Spleen (tissue), 11 donors: Measurements from ENCODE around the gene PAPPA. TPM values are rescaled to one million over a fixed set of nuclear protein-coding genes. Genes with fewer than 3 reads are reported as not detected.

ENCODE experiments used
- DNase-seq: peaks from one replicate; pipeline ENCODE4 v3.0.0-alpha.2; 2020
- H3K27ac ChIP-seq, 8 donors: fragments of 200-600 bp; sonication (generic) in 7 of 8; 1 replicate in 4 of 8; 2 replicates in 4 of 8; pipeline versions ENCODE4 v1.5.0 to v1.8.0; 2016 to 2021; ENCODE audit warnings: inconsistent platforms in 4 of 8, mild to moderate bottlenecking in 4 of 8, moderate library complexity in 1 of 8
- H3K27me3 ChIP-seq, 7 donors: fragments of 200-600 bp; sonication (generic) in 6 of 7; replicated peaks in 1 of 7; 1 replicate in 4 of 7; 2 replicates in 3 of 7; pipeline versions ENCODE4 v1.5.0 to v1.8.0; 2016 to 2021; ENCODE audit warnings: inconsistent platforms in 3 of 7, mild to moderate bottlenecking in 1 of 7
- H3K36me3 ChIP-seq, 6 donors: fragments of 200-600 bp; sonication (generic) in 5 of 6; 1 replicate in 4 of 6; 2 replicates in 2 of 6; pipeline versions ENCODE4 v1.5.0 to v1.8.0; 2016 to 2021; ENCODE audit warnings: inconsistent platforms in 2 of 6
- H3K4me1 ChIP-seq, 6 donors: fragments of 200-600 bp; sonication (generic) in 5 of 6; 1 replicate in 3 of 6; 2 replicates in 3 of 6; pipeline versions ENCODE4 v1.5.0 to v1.8.0; 2016 to 2021; ENCODE audit warnings: inconsistent platforms in 3 of 6
- H3K4me3 ChIP-seq, 8 donors: fragments of 200-600 bp; sonication (generic) in 7 of 8; 1 replicate in 4 of 8; 2 replicates in 4 of 8; pipeline versions ENCODE4 v1.5.0 to v1.8.0; 2016 to 2021; ENCODE audit warnings: inconsistent platforms in 4 of 8, mild to moderate bottlenecking in 4 of 8, moderate library complexity in 2 of 8
- H3K9me3 ChIP-seq, 8 donors: fragments of 200-600 bp; sonication (generic) in 7 of 8; 1 replicate in 4 of 8; 2 replicates in 4 of 8; pipeline versions ENCODE4 v1.5.0 to v1.8.0; 2016 to 2021; ENCODE audit warnings: inconsistent platforms in 4 of 8
- CTCF ChIP-seq, 11 experiments: fragments of 200-600 bp in 7 of 11; fragments of 450-650 bp in 4 of 11; sonication (generic) in 4 of 11; IDR thresholded peaks in 8 of 11; conservative IDR thresholded peaks in 3 of 11; 1 replicate in 7 of 11; 2 replicates in 4 of 11; pipeline versions ENCODE4 v1.4.0 to v1.8.0; 2016 to 2021; ENCODE audit warnings: antibody characterized with exemption in 11 of 11, inconsistent platforms in 4 of 11, mild to moderate bottlenecking in 1 of 11
- POLR2A ChIP-seq, 3 donors: fragments of 450-650 bp; IDR thresholded peaks; one replicate each; pipeline ENCODE4 v1.5.1; 2017; ENCODE audit warnings: antibody characterized with exemption in 3 of 3, mild to moderate bottlenecking in 1 of 3
- POLR2AphosphoS5 ChIP-seq, 3 donors: sonication (generic); formaldehyde crosslinking; IDR thresholded peaks; one replicate each; pipeline ENCODE4 v1.5.1; 2017; ENCODE audit warnings: antibody characterized with exemption in 3 of 3
- WGBS, 5 donors: extraction: QIAGEN DNeasy Blood & Tissue Kit in 3 of 5; methylation state at CpG; one replicate each; pipeline versions ENCODE4 v1.1.5 to v1.1.7; 2013 to 2018; 5-methylcytosine and 5-hydroxymethylcytosine counted together
- intact Hi-C: fragments of 100-400 bp; cut with DNase I; formaldehyde crosslinking; loops from one replicate; pipeline ENCODE4 v1.15.0; 2023; ENCODE audit warnings: low total_unique reads
- polyA plus RNA-seq, 3 donors: library from polyadenylated mRNA; stranded (reverse); fragments of 200-250 nt; gene quantifications; one replicate each; pipeline ENCODE4 v1.2.1, GENCODE V29; 2013
- total RNA-seq, 7 donors: library from RNA; depleted of rRNA in 3 of 7; stranded (reverse); fragments of >200 nt in 3 of 7; fragmentation: NEBNext Ultra II Directional in 4 of 7; extraction: Animal tissue kit (Norgen Biotek cat#: 25700) in 4 of 7; gene quantifications; one replicate each; pipeline versions ENCODE4 v1.1.0 to v1.2.1, GENCODE V29; 2016 to 2021
- donor health status: healthy with polysubstance abuse.
- donor health status: DM: no; HTN: no; CAD: no; lungs with moderate emphysema.
- donor health status: DM: no; HTN: no; CAD: no.
- donor health status: Bipolar disorder and iron deficiency.
- donor health status: healthy.
- donor health status: DM: no; HTN: no; CAD: no.
- donor health status: DM: yes; HTN: yes; CAD: no.

The PAPPA gene
- total and polyA plus RNA-seq, 10 donors: 0.13 to 1.4 (median 0.45) TPM

GRCh38 chr9:116260531-116260930, 106.9 kb downstream of the PAPPA start:
- no peak for DNase-seq
- TF ChIP-seq POLR2AphosphoS5 (IDR thresholded peaks at IDR 0.05) (no peak), POLR2A (IDR thresholded peaks at IDR 0.05) (no peak), CTCF (IDR thresholded peaks at IDR 0.05 in 8 of 11, conservative IDR thresholded peaks at IDR 0.05 in 3 of 11) (no peak)
- Histone ChIP-seq H3K9me3 (no peaks in the 10 kb centered on the region), H3K27ac (no peak overlapping the region), H3K4me3 (no peak overlapping the region), H3K36me3 (no peaks in the 10 kb centered on the region), H3K27me3 (no peaks in the 10 kb centered on the region), H3K4me1 (no peaks in the 10 kb centered on the region)
- WGBS, 5 donors: 58 to 68% (median 66%) methylated on average over 2 of the region's 2 CpGs
- intact Hi-C loops: no loop called here

- Histone ChIP-seq H3K36me3 (no peaks in the 10 kb centered on the region), H3K4me3 (no peak overlapping the region), H3K9me3 (no peaks in the 10 kb centered on the region), H3K27ac (no peak overlapping the region), H3K27me3 (no peaks in the 10 kb centered on the region), H3K4me1 (no peaks in the 10 kb centered on the region)
- DNase-seq: no peak
- TF ChIP-seq POLR2A (IDR thresholded peaks at IDR 0.05) (no peak), POLR2AphosphoS5 (IDR thresholded peaks at IDR 0.05) (no peak), CTCF (IDR thresholded peaks at IDR 0.05 in 8 of 11, conservative IDR thresholded peaks at IDR 0.05 in 3 of 11) (no peak)
- WGBS, 5 donors: 55 to 68% (median 64%) methylated on average over 5 of the region's 5 CpGs
- intact Hi-C loops: no loop called here
Measured at GRCh38 chr9:116262448-116262847, 108.9 kb downstream of the PAPPA start.

- Histone ChIP-seq H3K9me3 (no peaks in the 10 kb centered on the region), H3K27ac (no peak overlapping the region), H3K36me3 (no peaks in the 10 kb centered on the region), H3K4me1 (no peaks in the 10 kb centered on the region), H3K4me3 (no peak overlapping the region), H3K27me3 (no peaks in the 10 kb centered on the region)
- no peak for DNase-seq
- WGBS, 5 donors: 68 to 79% (median 71%) methylated on average over 1 of the region's 1 CpG
- intact Hi-C loops: no loop called here
- TF ChIP-seq POLR2AphosphoS5 (IDR thresholded peaks at IDR 0.05) (no peak), POLR2A (IDR thresholded peaks at IDR 0.05) (no peak)
Measured at GRCh38 chr9:116264361-116264760, 110.8 kb downstream of the PAPPA start.

DNA sequence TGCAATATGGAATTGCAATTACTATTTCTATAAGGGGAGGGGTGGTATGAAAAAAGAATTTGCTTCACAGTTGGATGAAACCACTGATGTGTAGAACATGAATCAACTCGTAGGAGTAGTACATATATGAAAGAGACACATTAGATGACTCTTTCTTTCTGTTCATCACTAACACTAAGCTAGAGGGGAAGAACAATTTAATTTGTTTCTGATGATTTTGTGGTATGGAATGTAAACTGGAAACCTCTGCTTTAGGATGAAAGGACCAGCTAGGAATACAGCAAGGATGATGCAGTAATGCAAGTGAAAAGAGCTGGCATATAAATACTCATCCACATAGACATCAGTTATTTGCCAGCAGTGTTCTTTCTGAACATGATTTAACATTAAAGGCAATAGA, 113.4 kb downstream of the PAPPA start:
- no peak overlapping the region for H3K27ac ChIP-seq
- H3K9me3 ChIP-seq: no peaks in the 10 kb centered on the region
- H3K36me3 ChIP-seq: no peaks in the 10 kb centered on the region
- DNase-seq: no peak
- intact Hi-C loops: no loop called here
- no peak overlapping the region for H3K4me3 ChIP-seq
- no peaks in the 10 kb centered on the region for H3K4me1 ChIP-seq
- 49 to 77% (median 71%) methylated on average over 1 of the region's 1 CpG for WGBS, 5 donors
- peaks cover 0 to 14% (median 0%) of the 10 kb centered on the region in 7 donors for H3K27me3 ChIP-seq
- TF ChIP-seq POLR2A (IDR thresholded peaks at IDR 0.05): no peak
- no peak for TF ChIP-seq POLR2AphosphoS5 (IDR thresholded peaks at IDR 0.05)
- TF ChIP-seq CTCF (IDR thresholded peaks at IDR 0.05 in 8 of 11, conservative IDR thresholded peaks at IDR 0.05 in 3 of 11): no peak

GRCh38 chr9:116269250-116269649, 115.7 kb downstream of the PAPPA start:
- no peak for DNase-seq
- Histone ChIP-seq H3K36me3 (no peaks in the 10 kb centered on the region), H3K4me3 (no peak overlapping the region), H3K27ac (no peak overlapping the region), H3K9me3 (no peaks in the 10 kb centered on the region), H3K4me1 (no peaks in the 10 kb centered on the region), H3K27me3 (peaks cover 0 to 16% (median 0%) of the 10 kb centered on the region in 7 donors)
- 61 to 82% (median 78%) methylated on average over 2 of the region's 2 CpGs for WGBS, 5 donors
- intact Hi-C loops: no loop called here
- no peak for TF ChIP-seq POLR2A (IDR thresholded peaks at IDR 0.05)
